RWPE1 (cell line): ENCODE results near the gene MEDAG.

Experiments
- CTCF ChIA-PET: fragments of 350-600 bp; sonication (Branson Sonifier 250); formaldehyde crosslinking; extraction: SDS; loops from one replicate; lab custom pipeline; 2021; lab: Yijun Ruan, JAX
- POLR2A ChIA-PET: fragments of 400-600 bp; formaldehyde crosslinking; extraction: SDS; loops from one replicate; lab custom pipeline; 2020; ENCODE audit warnings: antibody characterized with exemption; ENCODE audit not compliant: low non-redundant PET; lab: Yijun Ruan, JAX
- DNase-seq: peaks from one replicate; pipeline ENCODE4 v3.0.0; 2012; ENCODE audit warnings: low spot score
- H3K27ac ChIP-seq: fragments of 450-650 bp; 2 replicates; pipeline ENCODE4 v1.5.1; 2017
- CTCF ChIP-seq: fragments of 450-650 bp; conservative IDR thresholded peaks from 2 replicates; pipeline ENCODE4 v1.5.1; 2017; ENCODE audit warnings: low read depth, mild to moderate bottlenecking

MEDAG gene

GRCh38 chr13:30932481-30933353, 26.6 kb downstream of the MEDAG start, which contains the start of gene TEX26:
TEX26 (plus strand) TSS chr13:30932656; CDS start chr13:30932716, 60 bp downstream.
- TF ChIP-seq CTCF, result no peak
- no peak for DNase-seq
- no peak within 1 kb of the TSS for H3K27ac ChIP-seq
- POLR2A ChIA-PET, result no interaction called here
- CTCF ChIA-PET, result no interaction called here

DNA sequence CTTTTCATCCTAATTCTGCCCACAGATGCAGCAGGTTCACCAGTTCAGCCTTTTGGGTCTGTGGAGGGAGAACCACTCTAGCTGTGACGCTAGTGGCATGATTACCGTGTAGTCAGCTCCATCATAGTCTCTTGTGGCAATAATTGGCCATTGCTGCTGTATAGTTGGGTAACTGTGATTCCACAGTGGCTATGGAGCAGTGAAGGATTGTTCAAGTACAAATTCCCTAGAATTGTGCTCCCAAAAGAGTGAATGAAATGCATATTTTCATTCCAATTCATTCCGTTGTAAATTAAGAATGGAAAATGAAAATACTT, 27.2 kb downstream of the MEDAG start:
- no peak overlapping the region for H3K27ac ChIP-seq
- DNase-seq, result no peak
- ChIA-PET CTCF (no interaction called here), POLR2A (no interaction called here)
- no peak for TF ChIP-seq CTCF

GRCh38 chr13:30934381-30934780, 28.3 kb downstream of the MEDAG start:
- ChIA-PET CTCF (interaction anchor here (0.6 kb wide), 2 partner anchors 9 to 430 kb away, joined by 3 read pairs; no protein-coding TSS in a partner anchor), POLR2A (no interaction called here)
- DNase-seq, result no peak

GRCh38 chr13:30934803-30935202, 28.7 kb downstream of the MEDAG start:
- TF ChIP-seq CTCF, result no peak
- H3K27ac ChIP-seq, result no peak overlapping the region
- no peak for DNase-seq
- ChIA-PET CTCF (no interaction called here), POLR2A (no interaction called here)

More at GRCh38 chr13:30934381-30934780, 28.3 kb downstream of the MEDAG start:
- TF ChIP-seq CTCF, result no peak
- H3K27ac ChIP-seq, result no peak overlapping the region

DNA sequence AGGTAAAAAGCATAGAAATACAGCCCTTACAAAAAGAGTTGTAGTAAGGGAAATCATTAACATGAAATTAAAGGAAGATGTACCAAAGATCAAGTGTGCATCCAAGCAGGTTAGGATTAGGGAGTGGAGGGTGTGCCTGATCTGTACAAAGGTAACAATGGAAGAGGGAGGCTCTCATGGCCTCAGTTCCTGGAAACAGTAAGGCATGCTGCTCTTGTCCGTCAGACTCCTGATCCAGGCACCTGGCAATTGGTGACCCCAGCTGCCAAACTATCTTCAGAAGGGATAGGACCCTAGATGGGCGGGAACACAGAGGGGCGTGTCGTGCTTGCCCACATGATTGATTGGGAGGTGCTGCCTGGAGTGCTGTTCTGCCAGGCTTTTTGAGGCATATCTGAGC, 30.9 kb downstream of the MEDAG start:
- no peak for DNase-seq
- ChIA-PET CTCF (interaction anchor here (0.7 to 1.0 kb wide), 2 partner anchors 13 to 1323 kb away, joined by 3 to 4 read pairs; no protein-coding TSS in a partner anchor), POLR2A (no interaction called here)
- no peak overlapping the region for H3K27ac ChIP-seq
- no peak for TF ChIP-seq CTCF

- ChIA-PET POLR2A (no interaction called here), CTCF (interaction anchor here (0.9 kb wide), 1 partner anchor 10 kb away, joined by 3 read pairs; no protein-coding TSS in a partner anchor)
- no peak overlapping the region for H3K27ac ChIP-seq
- DNase-seq, result no peak
- TF ChIP-seq CTCF, result no peak
These were observed 37.8 kb downstream of the MEDAG start for GRCh38 chr13:30943881-30944280.
